Common myeloid progenitor, CD34-positive (primary cell): ENCODE results near the gene GRB10.
A peak's percentile ranks its signal among the peaks of the same experiment; 100 is the strongest.

ENCODE experiments used
- CTCF ChIA-PET: fragments of 350-600 bp; sonication (Branson Sonifier 250); formaldehyde crosslinking; loops from one replicate; lab custom pipeline; 2021; ENCODE audit warnings: antibody characterized with exemption; lab: Charles Lee
- POLR2A ChIA-PET: fragments of 350-600 bp; sonication (Branson Sonifier 250); formaldehyde crosslinking; loops from one replicate; lab custom pipeline; 2021; ENCODE audit warnings: antibody characterized with exemption; lab: Charles Lee
- DNase-seq, 3 donors: peaks; one replicate each; pipeline versions ENCODE4 v3.0.0 to v3.0.0-alpha.2; 2013
- H3K27ac ChIP-seq, 2 experiments: 1 replicate in 1 of 2; 2 replicates in 1 of 2; pipeline ENCODE4 v1.7.0; 2013; ENCODE audit warnings: inconsistent platforms in 2 of 2, low read length in 2 of 2, mild to moderate bottlenecking in 2 of 2, low read depth in 1 of 2, moderate library complexity in 1 of 2; ENCODE audit not compliant: severe bottlenecking in 2 of 2, insufficient read depth in 1 of 2, poor library complexity in 1 of 2
- H3K27me3 ChIP-seq, 5 experiments: replicated peaks in 2 of 5; 1 replicate in 3 of 5; 2 replicates in 2 of 5; pipeline versions ENCODE4 v1.6.1 to v1.7.0; 2013; ENCODE audit warnings: low read length in 4 of 5, mild to moderate bottlenecking in 2 of 5, moderate library complexity in 2 of 5, inconsistent platforms in 1 of 5; ENCODE audit not compliant: insufficient read depth in 5 of 5, control insufficient read depth in 4 of 5
- H3K36me3 ChIP-seq, 4 experiments: 1 replicate in 2 of 4; 2 replicates in 2 of 4; pipeline versions ENCODE4 v1.6.1 to v1.7.0; 2013; ENCODE audit warnings: low read length in 3 of 4, control low read depth in 1 of 4, mild to moderate bottlenecking in 1 of 4; ENCODE audit not compliant: control insufficient read depth in 4 of 4, insufficient read depth in 4 of 4
- H3K4me1 ChIP-seq, 4 experiments: 1 replicate in 3 of 4; 2 replicates in 1 of 4; pipeline versions ENCODE4 v1.6.1 to v1.7.1; 2013; ENCODE audit warnings: low read length in 3 of 4, mild to moderate bottlenecking in 3 of 4, control low read depth in 1 of 4, inconsistent platforms in 1 of 4, moderate library complexity in 1 of 4; ENCODE audit not compliant: control insufficient read depth in 4 of 4, insufficient read depth in 4 of 4; ENCODE audit errors: control extremely low read depth in 1 of 4
- H3K4me3 ChIP-seq, 7 experiments: 1 replicate in 4 of 7; 2 replicates in 3 of 7; pipeline versions ENCODE4 v1.5.1 to v1.7.0; 2013; ENCODE audit warnings: mild to moderate bottlenecking in 7 of 7, low read length in 6 of 7, moderate library complexity in 6 of 7, inconsistent platforms in 2 of 7, low read depth in 2 of 7, control low read depth in 1 of 7; ENCODE audit not compliant: insufficient read depth in 4 of 7, control insufficient read depth in 1 of 7; ENCODE audit errors: extremely low read depth in 1 of 7
- H3K9me3 ChIP-seq, 5 experiments: 1 replicate in 4 of 5; 2 replicates in 1 of 5; pipeline versions ENCODE4 v1.6.1 to v1.7.1; 2013; ENCODE audit warnings: low read length in 4 of 5, mild to moderate bottlenecking in 2 of 5, inconsistent platforms in 1 of 5, low read depth in 1 of 5, moderate library complexity in 1 of 5; ENCODE audit not compliant: control insufficient read depth in 4 of 5, insufficient read depth in 2 of 5; ENCODE audit errors: control extremely low read depth in 1 of 5
- WGBS: methylation state at CpG from one replicate; pipeline ENCODE4 v1.1.5; 2013; ENCODE audit not compliant: insufficient coverage; 5-methylcytosine and 5-hydroxymethylcytosine counted together

The GRB10 gene

GRCh38 chr7:50704844-50705243 is 77.9 kb downstream of the GRB10 start:
- CTCF ChIA-PET: interaction anchor here (0.5 kb wide), 1 partner anchor 15 kb away, joined by 3 read pairs; no protein-coding TSS in a partner anchor
- 100% methylated on average over 1 of the region's 6 CpGs for WGBS

GRCh38 chr7:50703654-50704053 is 79.0 kb downstream of the GRB10 start:
- Histone ChIP-seq H3K9me3 (no peaks in the 10 kb centered on the region), H3K27ac (no peak overlapping the region), H3K27me3 (no peaks in the 10 kb centered on the region), H3K4me1 (no peaks in the 10 kb centered on the region), H3K36me3 (peaks cover 5 to 18% (median 11%) of the 10 kb centered on the region in 4 experiments), H3K4me3 (no peak overlapping the region)
- CTCF ChIA-PET: interaction anchor here (0.8 kb wide), 1 partner anchor 437 kb away, joined by 3 read pairs; no protein-coding TSS in a partner anchor
- WGBS: 94% methylated on average over 3 of the region's 6 CpGs
- POLR2A ChIA-PET: no interaction called here
- no peak for DNase-seq

More at GRCh38 chr7:50704844-50705243, 77.9 kb downstream of the GRB10 start:
- no peaks in the 10 kb centered on the region for H3K27me3 ChIP-seq
- no peaks in the 10 kb centered on the region for H3K9me3 ChIP-seq
- POLR2A ChIA-PET: no interaction called here
- H3K27ac ChIP-seq: no peak overlapping the region
- H3K4me3 ChIP-seq: no peak overlapping the region
- H3K36me3 ChIP-seq: peaks cover 5 to 18% (median 11%) of the 10 kb centered on the region in 4 experiments
- H3K4me1 ChIP-seq: no peaks in the 10 kb centered on the region
- no peak for DNase-seq

GRCh38 chr7:50699143-50699542 is 83.6 kb downstream of the GRB10 start:
- POLR2A ChIA-PET: no interaction called here
- CTCF ChIA-PET: no interaction called here
- Histone ChIP-seq H3K36me3 (peaks cover 5 to 18% (median 12%) of the 10 kb centered on the region in 4 experiments), H3K4me1 (peaks cover 0 to 27% (median 18%) of the 10 kb centered on the region in 4 experiments), H3K27ac (no peak overlapping the region), H3K4me3 (no peak overlapping the region), H3K9me3 (peaks cover 0 to 2% (median 0%) of the 10 kb centered on the region in 5 experiments), H3K27me3 (no peaks in the 10 kb centered on the region)
- no peak for DNase-seq

GRCh38 chr7:50697748-50698147 is 84.9 kb downstream of the GRB10 start:
- no CpG with 5 or more reads among the region's 1 CpG for WGBS
- Histone ChIP-seq H3K27me3 (no peaks in the 10 kb centered on the region), H3K36me3 (peaks cover 5 to 15% (median 10%) of the 10 kb centered on the region in 4 experiments), H3K27ac (no peak overlapping the region), H3K9me3 (peaks cover 0 to 2% (median 0%) of the 10 kb centered on the region in 5 experiments), H3K4me1 (peaks cover 0 to 27% (median 19%) of the 10 kb centered on the region in 4 experiments), H3K4me3 (no peak overlapping the region)
- ChIA-PET POLR2A (no interaction called here), CTCF (interaction anchor here (0.7 to 1.7 kb wide), 5 partner anchors 11 to 443 kb away, joined by 4 to 5 read pairs (median 5); no protein-coding TSS in a partner anchor)
- DNase-seq: no peak

DNA sequence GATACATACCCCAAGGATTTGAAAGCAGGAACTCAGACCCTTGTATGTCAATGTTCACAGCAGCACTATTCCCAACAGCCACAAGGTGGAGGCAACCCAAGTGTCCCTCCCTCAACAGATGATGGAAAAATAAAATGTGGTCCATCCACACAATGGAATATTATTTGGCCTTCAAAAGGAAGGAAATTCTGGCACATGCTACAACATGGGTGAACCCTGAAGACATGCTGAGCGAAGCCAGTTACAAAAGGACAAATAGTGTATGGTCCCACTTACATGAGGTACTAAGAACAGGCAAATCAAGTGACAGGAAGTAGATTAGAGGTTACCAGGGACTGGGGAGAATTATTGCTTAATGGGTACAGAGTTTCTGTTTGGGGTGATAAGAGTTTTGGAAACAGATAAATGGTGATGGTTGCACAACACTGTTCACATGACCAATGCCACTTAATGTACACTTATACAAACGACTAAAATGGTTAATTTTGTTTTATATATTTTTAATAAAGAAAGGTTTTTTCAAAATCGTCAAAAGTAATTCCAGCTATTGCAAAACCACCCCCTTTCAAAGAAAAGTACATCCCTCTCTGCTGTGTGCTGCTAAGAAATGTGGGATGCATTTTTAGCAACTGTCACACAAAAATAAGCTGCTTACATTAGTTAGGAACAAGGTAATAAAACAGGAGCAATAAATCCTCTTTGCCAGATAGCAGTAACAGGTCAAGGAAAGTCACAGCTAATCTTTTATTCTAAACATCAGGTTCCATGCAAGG is 85.7 kb downstream of the GRB10 start:
- Histone ChIP-seq H3K9me3 (peaks cover 0 to 2% (median 0%) of the 10 kb centered on the region in 5 experiments), H3K36me3 (peaks cover 0 to 7% (median 5%) of the 10 kb centered on the region in 4 experiments), H3K27ac (no peak overlapping the region), H3K4me1 (peaks cover 0 to 31% (median 24%) of the 10 kb centered on the region in 4 experiments), H3K27me3 (no peaks in the 10 kb centered on the region), H3K4me3 (peak overlapping the region in 1 of 7 experiments; percentile 6)
- DNase-seq: peak; percentile 43 to 70 (median 56)
- POLR2A ChIA-PET: no interaction called here
- CTCF ChIA-PET: interaction anchor here (0.7 to 1.7 kb wide), 5 partner anchors 12 to 444 kb away, joined by 4 to 5 read pairs (median 5); no protein-coding TSS in a partner anchor
- WGBS: 60% methylated on average over 1 of the region's 3 CpGs

GRCh38 chr7:50695026-50695425 is 87.7 kb downstream of the GRB10 start:
- no peaks in the 10 kb centered on the region for H3K27me3 ChIP-seq
- H3K4me1 ChIP-seq: peaks cover 0 to 31% (median 24%) of the 10 kb centered on the region in 4 experiments
- DNase-seq: peak in 2 of 3 donors; percentile 28 to 41
- ChIA-PET POLR2A (no interaction called here), CTCF (no interaction called here)
- peaks cover 0 to 2% (median 0%) of the 10 kb centered on the region in 5 experiments for H3K9me3 ChIP-seq
- peaks cover 0 to 4% (median 1%) of the 10 kb centered on the region in 4 experiments for H3K36me3 ChIP-seq
- WGBS: no CpG with 5 or more reads among the region's 2 CpGs
- no peak overlapping the region for H3K27ac ChIP-seq
- H3K4me3 ChIP-seq: no peak overlapping the region
